Nephron (organoid): ENCODE results near the gene DEPDC5.

ENCODE experiments used
- H3K27ac Mint-ChIP-seq, 3 experiments: 2 replicates each; pipeline ENCODE4 v1.8.0; 2020; ENCODE audit warnings: mixed read lengths in 3 of 3, mild to moderate bottlenecking in 2 of 3, moderate library complexity in 1 of 3
- H3K27me3 Mint-ChIP-seq: 2 replicates; pipeline ENCODE4 v1.8.0; 2021; ENCODE audit warnings: low read depth, mild to moderate bottlenecking, moderate library complexity, mixed read lengths
- H3K36me3 Mint-ChIP-seq: 2 replicates; pipeline ENCODE4 v1.8.0; 2020; ENCODE audit warnings: low read depth, mixed read lengths
- H3K4me1 Mint-ChIP-seq: 2 replicates; pipeline ENCODE4 v1.8.0; 2020; ENCODE audit warnings: mixed read lengths
- H3K4me3 Mint-ChIP-seq, 3 experiments: 2 replicates each; pipeline ENCODE4 v1.8.0; 2020; ENCODE audit warnings: mild to moderate bottlenecking in 3 of 3, mixed read lengths in 3 of 3, moderate library complexity in 2 of 3
- H3K9me3 Mint-ChIP-seq: 2 replicates; pipeline ENCODE4 v1.8.0; 2020; ENCODE audit warnings: mixed read lengths
- CTCF ChIP-seq, 3 experiments: fragments of 200-600 bp; sonication (generic); IDR thresholded peaks; one replicate each; pipeline ENCODE4 v1.5.0; 2021; ENCODE audit warnings: antibody characterized with exemption in 3 of 3; ENCODE audit not compliant: unreplicated experiment in 3 of 3

Gene DEPDC5

DNA sequence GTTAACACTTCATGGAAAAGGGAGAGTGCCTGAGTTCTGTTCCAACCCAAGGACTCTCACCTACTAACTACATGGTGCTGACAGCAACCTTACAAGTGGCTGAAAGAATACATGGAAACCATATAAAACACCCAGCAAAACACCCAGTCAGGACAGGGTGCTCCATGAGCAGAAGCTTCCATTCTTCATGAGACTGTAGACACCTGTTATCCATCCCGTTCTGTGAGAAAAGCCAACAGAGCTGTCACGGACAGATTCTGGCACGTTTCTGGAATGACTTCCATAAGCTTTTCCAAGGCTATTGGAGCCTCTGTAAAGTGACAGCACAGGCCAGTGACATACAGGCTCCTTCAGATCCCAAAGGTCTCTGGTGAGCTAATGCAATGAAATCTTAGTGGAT lies 27.1 kb upstream of the DEPDC5 start:
- Mint-ChIP-seq H3K36me3 (peaks cover 40% of the 10 kb centered on the region), H3K27ac (no peak overlapping the region), H3K4me1 (no peaks in the 10 kb centered on the region), H3K4me3 (no peak overlapping the region), H3K9me3 (no peaks in the 10 kb centered on the region), H3K27me3 (no peaks in the 10 kb centered on the region)
- no peak for TF ChIP-seq CTCF (IDR thresholded peaks at IDR 0.05; ENCODE audit: unreplicated experiment in 3 of 3)

DNA sequence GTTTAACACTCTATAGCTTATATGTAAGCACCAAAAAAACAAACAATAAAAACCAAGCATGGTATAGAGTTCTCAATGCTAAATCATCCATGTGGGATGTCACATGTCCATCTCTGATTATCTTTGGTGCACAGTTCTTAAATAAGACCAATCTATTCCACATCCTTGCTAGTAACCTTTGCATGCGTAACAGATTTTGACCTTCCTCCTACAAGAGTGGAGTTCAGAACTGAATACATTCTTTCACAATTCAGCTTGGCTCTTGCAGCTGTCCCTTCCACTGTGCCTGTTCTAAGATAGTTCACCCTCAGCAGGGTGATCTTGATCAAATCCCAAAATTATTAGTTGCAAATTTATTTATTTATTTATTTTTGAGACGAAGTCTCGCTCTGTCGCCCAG lies 25.0 kb upstream of the DEPDC5 start:
- Mint-ChIP-seq H3K27ac (no peak overlapping the region), H3K27me3 (no peaks in the 10 kb centered on the region)
- no peak for TF ChIP-seq CTCF (IDR thresholded peaks at IDR 0.05; ENCODE audit: unreplicated experiment in 3 of 3)

DNA sequence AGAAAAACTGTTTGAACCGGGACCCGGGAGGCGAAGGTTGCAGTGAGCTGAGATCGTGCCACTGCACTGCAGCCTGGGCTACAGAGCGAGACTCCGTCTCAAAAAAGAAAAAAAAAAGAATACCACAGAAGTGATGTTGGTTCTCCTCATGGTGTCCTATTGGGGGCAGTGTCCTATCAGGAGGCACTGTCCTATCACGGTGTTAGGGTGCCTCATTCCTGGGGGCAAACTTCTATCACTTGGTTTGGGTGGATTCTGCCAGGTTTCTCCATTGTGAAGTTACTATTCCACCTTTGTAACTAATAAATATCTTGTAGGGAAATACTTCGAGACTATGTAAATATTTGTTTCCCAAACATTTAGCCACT lies 23.5 kb upstream of the DEPDC5 start:
- H3K27me3 Mint-ChIP-seq, result no peaks in the 10 kb centered on the region
- no peaks in the 10 kb centered on the region for H3K9me3 Mint-ChIP-seq
- H3K27ac Mint-ChIP-seq, result no peak overlapping the region
- H3K4me3 Mint-ChIP-seq, result no peak overlapping the region
- H3K36me3 Mint-ChIP-seq, result peaks cover 27% of the 10 kb centered on the region
- TF ChIP-seq CTCF (IDR thresholded peaks at IDR 0.05; ENCODE audit: unreplicated experiment in 3 of 3), result no peak
- H3K4me1 Mint-ChIP-seq, result no peaks in the 10 kb centered on the region

More for the DNA sequence above, 25.0 kb upstream of the DEPDC5 start:
- H3K4me3 Mint-ChIP-seq, result no peak overlapping the region
- no peaks in the 10 kb centered on the region for H3K9me3 Mint-ChIP-seq
- H3K4me1 Mint-ChIP-seq, result no peaks in the 10 kb centered on the region
- H3K36me3 Mint-ChIP-seq, result peaks cover 32% of the 10 kb centered on the region

GRCh38 chr22:31732089-31732829 lies 21.6 kb upstream of the DEPDC5 start:
- H3K9me3 Mint-ChIP-seq, result no peaks in the 10 kb centered on the region
- no peaks in the 10 kb centered on the region for H3K4me1 Mint-ChIP-seq
- peak overlapping the region in 1 of 3 experiments; percentile 37 for H3K27ac Mint-ChIP-seq
- peaks cover 24% of the 10 kb centered on the region for H3K36me3 Mint-ChIP-seq
- H3K27me3 Mint-ChIP-seq, result no peaks in the 10 kb centered on the region
- no peak overlapping the region for H3K4me3 Mint-ChIP-seq
- TF ChIP-seq CTCF (IDR thresholded peaks at IDR 0.05; ENCODE audit: unreplicated experiment in 3 of 3), result no peak

DNA sequence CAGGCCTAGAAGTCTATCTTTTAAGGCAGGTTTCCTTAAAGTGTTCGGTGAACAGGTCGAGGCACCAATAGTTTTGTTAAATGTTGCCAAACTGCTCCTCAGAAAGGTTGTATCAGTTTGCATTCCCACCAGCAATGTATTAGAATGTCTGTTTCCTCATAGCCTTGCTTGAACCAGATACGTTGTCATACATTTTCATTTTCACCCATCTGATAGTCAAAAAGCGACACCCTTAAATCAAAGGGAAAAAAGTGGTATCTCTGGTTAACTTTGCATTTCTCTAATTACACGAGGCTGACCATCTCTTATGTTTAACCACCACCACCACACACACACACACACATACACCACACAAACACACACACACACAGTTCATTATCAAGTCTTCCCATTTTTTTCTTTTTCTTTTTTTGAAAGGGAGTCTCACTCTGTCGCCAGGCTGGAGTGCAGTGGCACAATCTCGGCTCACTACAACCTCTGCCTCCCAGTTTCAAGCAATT lies 20.2 kb upstream of the DEPDC5 start:
- Mint-ChIP-seq H3K36me3 (peaks cover 35% of the 10 kb centered on the region), H3K4me1 (no peaks in the 10 kb centered on the region), H3K27me3 (no peaks in the 10 kb centered on the region), H3K27ac (no peak overlapping the region), H3K9me3 (no peaks in the 10 kb centered on the region), H3K4me3 (no peak overlapping the region)
- no peak for TF ChIP-seq CTCF (IDR thresholded peaks at IDR 0.05; ENCODE audit: unreplicated experiment in 3 of 3)

DNA sequence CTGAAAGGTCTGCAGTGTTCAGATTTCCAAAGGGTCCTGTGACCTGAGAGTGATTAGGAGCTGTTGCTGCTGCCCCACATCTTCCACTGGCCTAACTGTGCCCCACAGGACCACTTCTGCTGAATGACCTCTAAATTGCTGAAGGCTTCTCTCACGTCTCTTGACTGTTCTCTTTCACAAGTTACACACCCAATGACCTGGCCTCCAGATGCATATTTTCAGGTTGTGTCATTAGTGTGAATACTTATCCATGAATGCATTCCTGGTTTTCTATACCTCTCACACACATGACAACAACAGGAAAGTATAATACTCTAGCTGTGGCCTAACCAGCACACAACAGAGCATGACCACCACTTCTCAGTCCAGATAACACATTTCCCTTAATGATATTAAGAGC lies 19.3 kb upstream of the DEPDC5 start:
- H3K36me3 Mint-ChIP-seq, result peaks cover 40% of the 10 kb centered on the region
- H3K27me3 Mint-ChIP-seq, result no peaks in the 10 kb centered on the region
- H3K4me1 Mint-ChIP-seq, result no peaks in the 10 kb centered on the region
- H3K27ac Mint-ChIP-seq, result no peak overlapping the region
- H3K4me3 Mint-ChIP-seq, result no peak overlapping the region
- TF ChIP-seq CTCF (IDR thresholded peaks at IDR 0.05; ENCODE audit: unreplicated experiment in 3 of 3), result no peak
- H3K9me3 Mint-ChIP-seq, result no peaks in the 10 kb centered on the region
